ENCODE measurements around the gene LILRB2.

- no peak for TF ChIP-seq CTCF (IDR thresholded peaks at IDR 0.05)
- TF ChIP-seq ZFX (IDR thresholded peaks at IDR 0.05; ENCODE audit: borderline replicate concordance) = no peak
Observed at GRCh38 chr19:54287456-54287855, 6.5 kb upstream of the LILRB2 start.

Measured in 22Rv1 (cell line).